Mucosa of descending colon (tissue), 3 donors: Measurements from ENCODE around the gene JCAD. TPM values are rescaled to one million over a fixed set of nuclear protein-coding genes. Genes with fewer than 3 reads are reported as not detected.
"Not testable (repeated sequence)": the region's sequence is repeated elsewhere in the genome, so short reads cannot be mapped to it uniquely, and the experiment has no call there.

Experiments used
- ATAC-seq: fragments of 200-7000 bp; cut with Tn5 transposase; one replicate; pipeline ENCODE4 v1.9.1; 2020; ENCODE audit warnings: mild to moderate bottlenecking, moderate library complexity
- DNase-seq, 3 donors: peaks; one replicate each; pipeline ENCODE4 v3.0.0-alpha.2; 2020
- H3K36me3 ChIP-seq: fragments of 200-600 bp; one replicate; pipeline ENCODE4 v1.8.0; 2021; ENCODE audit warnings: low read depth, mild to moderate bottlenecking
- H3K4me1 ChIP-seq: fragments of 200-600 bp; one replicate; pipeline ENCODE4 v1.8.0; 2021; ENCODE audit warnings: low read depth, mild to moderate bottlenecking
- H3K4me3 ChIP-seq: fragments of 200-600 bp; one replicate; pipeline ENCODE4 v1.8.0; 2021; ENCODE audit warnings: mild to moderate bottlenecking
- H3K9me3 ChIP-seq: fragments of 200-600 bp; one replicate; pipeline ENCODE4 v1.8.0; 2021; ENCODE audit warnings: mild to moderate bottlenecking
- intact Hi-C, 2 donors: fragments of 100-400 bp; cut with DNase I in 1 of 2; cut with micrococcal nuclease in 1 of 2; formaldehyde crosslinking; loops; one replicate each; pipeline versions ENCODE4 v1.11.0 to v1.11.1; 2022; cut with DNase I, micrococcal nuclease
- total RNA-seq, 3 donors: library from RNA; stranded (reverse); fragmentation: NEBNext Ultra II Directional in 2 of 3; extraction: Animal tissue kit (Norgen Biotek cat#: 25700) in 2 of 3; gene quantifications; one replicate each; pipeline versions ENCODE4 v1.2.1 to v1.2.4, GENCODE V29; 2021 to 2023
- TF ChIP-seq, protein P1 (sequence below): fragments of 200-600 bp; IDR thresholded peaks from one replicate; pipeline ENCODE4 v1.8.0; 2022; ENCODE audit warnings: antibody characterized with exemption, mild to moderate bottlenecking
- donor health status: DM: no; HTN: no; CAD: no; lungs with moderate emphysema.
- donor health status: DM: no; HTN: no; CAD: no.
- donor health status: DM: no; HTN: yes; CAD: no.

JCAD gene
- total RNA-seq, 3 donors from 2014 or later, result 4.9 to 256 (median 9.0) TPM

DNA sequence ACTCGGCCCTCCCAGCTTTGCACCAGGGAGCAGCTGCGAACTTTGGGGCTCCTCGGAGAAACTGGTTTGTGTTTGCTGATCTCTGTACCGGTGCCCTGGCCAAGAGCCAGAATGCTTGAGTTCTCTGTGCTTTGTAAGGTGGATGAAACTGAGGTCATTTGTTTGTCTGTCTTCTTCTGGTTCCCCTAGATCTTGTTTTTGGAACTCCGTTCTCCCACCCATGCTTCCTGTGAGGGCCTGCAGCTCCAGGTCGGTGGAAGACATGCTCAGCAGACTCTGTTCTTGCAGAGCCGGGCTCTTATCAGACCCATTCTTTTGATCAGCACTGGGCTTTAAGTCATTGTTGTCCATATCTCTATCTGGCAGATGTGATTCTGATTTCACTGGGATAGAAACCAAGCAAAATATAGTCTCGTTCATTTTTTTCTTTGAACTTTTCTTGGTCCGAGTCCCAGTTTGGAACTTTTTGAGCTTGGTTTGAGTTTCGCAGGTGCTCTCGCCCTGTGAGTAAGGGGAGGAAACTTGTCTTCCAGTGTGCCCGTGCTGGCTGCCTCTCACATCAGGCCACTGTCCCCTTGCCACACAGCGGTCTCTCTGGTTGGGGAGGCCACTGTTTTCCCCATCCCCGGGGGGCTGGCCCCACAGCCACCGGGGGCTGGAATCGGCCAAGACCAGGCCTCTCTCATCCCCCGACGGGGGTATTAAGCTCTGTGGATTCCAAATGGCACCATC is 31.2 kb downstream of the JCAD start:
- ATAC-seq, result peak; percentile 4
- H3K4me3 ChIP-seq, result no peak overlapping the region

DNA sequence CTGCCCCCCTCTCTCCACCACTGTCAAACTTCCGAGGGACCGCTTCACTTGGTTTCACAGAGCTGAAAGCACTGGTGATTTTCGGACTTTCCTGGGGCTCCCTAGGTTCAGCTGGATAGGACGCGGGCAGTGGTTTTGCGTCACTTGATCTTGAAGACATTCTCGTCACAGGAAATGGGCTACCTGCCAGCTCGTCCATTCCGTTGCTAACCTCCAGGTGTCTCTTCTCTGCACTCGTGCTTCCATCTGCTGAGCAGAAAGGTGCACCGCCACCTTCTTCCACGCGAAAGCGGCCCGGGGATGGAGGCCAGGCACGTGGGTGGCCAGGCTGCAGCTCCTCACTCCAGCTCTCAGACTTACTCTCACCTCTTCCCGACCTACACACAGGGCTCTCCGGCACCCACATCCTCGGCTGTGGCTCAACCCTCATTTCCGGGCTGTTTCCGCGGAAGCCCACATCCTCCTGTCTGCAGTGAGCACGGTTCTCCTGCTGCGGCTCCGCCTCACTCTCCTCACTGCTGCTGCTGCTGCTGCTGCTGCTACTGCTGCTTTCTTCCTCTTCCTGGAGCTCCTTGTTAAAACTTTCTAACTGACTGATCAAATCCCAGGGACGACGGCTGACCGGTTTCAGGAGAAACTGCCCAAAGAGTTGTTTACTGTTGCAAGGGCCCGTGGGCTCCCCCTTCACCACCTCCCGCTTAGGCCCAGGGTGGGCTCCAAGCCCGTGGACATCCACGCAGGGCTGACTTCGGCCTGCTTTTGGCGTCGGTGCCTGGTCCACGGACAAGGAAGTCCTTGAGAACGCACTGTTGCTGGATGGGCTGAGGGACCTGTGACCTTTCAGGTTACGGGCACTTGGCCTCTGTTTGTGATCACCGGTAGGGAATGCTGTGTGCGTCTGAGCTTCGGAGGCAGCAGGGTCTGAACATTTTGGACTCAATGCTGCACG is 32.1 kb downstream of the JCAD start:
- TF ChIP-seq, protein P1, sequence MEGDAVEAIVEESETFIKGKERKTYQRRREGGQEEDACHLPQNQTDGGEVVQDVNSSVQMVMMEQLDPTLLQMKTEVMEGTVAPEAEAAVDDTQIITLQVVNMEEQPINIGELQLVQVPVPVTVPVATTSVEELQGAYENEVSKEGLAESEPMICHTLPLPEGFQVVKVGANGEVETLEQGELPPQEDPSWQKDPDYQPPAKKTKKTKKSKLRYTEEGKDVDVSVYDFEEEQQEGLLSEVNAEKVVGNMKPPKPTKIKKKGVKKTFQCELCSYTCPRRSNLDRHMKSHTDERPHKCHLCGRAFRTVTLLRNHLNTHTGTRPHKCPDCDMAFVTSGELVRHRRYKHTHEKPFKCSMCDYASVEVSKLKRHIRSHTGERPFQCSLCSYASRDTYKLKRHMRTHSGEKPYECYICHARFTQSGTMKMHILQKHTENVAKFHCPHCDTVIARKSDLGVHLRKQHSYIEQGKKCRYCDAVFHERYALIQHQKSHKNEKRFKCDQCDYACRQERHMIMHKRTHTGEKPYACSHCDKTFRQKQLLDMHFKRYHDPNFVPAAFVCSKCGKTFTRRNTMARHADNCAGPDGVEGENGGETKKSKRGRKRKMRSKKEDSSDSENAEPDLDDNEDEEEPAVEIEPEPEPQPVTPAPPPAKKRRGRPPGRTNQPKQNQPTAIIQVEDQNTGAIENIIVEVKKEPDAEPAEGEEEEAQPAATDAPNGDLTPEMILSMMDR, result no peak
- H3K4me1 ChIP-seq, result no peaks in the 10 kb centered on the region
- H3K36me3 ChIP-seq, result no peaks in the 10 kb centered on the region
- peak; percentile 89 for ATAC-seq
- no peak overlapping the region for H3K4me3 ChIP-seq
- intact Hi-C loops, result no loop called here
- H3K9me3 ChIP-seq, result no peaks in the 10 kb centered on the region
- DNase-seq, result peak; percentile 61 to 85 (median 71)

More for the DNA sequence above, 31.2 kb downstream of the JCAD start:
- DNase-seq, result peak in 1 of 3 donors; percentile 16
- Histone ChIP-seq H3K4me1 (no peaks in the 10 kb centered on the region), H3K36me3 (no peaks in the 10 kb centered on the region), H3K9me3 (no peaks in the 10 kb centered on the region)
- intact Hi-C loops, result no loop called here
- TF ChIP-seq, protein P1, result no peak

DNA sequence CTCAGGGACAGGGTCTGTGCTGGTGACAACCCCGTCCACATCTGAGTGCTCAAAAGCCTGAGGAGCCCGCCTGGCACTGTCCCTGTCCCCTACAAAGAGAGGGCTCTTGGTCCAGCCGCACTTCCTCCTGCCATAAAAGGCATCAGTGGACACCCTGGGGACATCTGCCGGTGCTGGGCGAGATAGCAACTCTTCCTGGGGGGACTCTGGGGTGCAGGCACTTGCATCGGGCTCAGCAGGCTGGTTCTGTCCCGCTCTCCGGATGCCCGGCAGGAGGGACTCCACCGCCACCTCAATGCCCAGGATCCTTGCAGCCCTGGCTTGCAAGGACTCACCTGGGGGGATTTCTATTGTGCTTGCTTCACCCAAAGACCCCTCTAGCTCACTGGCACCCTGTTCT is 32.8 kb downstream of the JCAD start:
- no peaks in the 10 kb centered on the region for H3K9me3 ChIP-seq
- ATAC-seq (peak; percentile 5), DNase-seq (peak in 1 of 3 donors; percentile 53)
- no peaks in the 10 kb centered on the region for H3K36me3 ChIP-seq
- TF ChIP-seq, protein P1, result no peak
- intact Hi-C loops, result no loop called here
- no peak overlapping the region for H3K4me3 ChIP-seq
- H3K4me1 ChIP-seq, result no peaks in the 10 kb centered on the region

DNA sequence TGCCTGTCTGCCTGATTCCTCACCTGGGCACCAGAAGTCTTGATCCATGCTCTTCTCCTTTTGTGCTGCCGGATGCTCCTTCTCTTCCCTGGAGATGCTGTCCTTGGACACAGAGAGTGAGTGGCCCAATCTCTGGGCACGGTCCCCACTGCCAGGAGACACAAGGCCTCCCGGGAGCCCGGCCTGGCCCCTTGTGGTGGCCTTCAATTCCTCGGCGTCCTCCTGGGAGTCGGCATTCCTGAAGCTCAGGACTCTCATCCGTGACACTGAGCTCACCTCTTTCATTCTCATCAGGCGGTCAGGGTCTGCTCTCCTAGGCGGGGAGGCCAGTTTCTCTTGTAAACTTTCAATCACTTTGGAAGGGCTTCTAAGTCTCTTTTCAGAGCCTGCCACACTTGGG is 33.3 kb downstream of the JCAD start:
- DNase-seq (no peak), ATAC-seq (no peak)
- Histone ChIP-seq H3K36me3 (no peaks in the 10 kb centered on the region), H3K9me3 (no peaks in the 10 kb centered on the region), H3K4me3 (no peak overlapping the region), H3K4me1 (no peaks in the 10 kb centered on the region)
- intact Hi-C loops, result no loop called here
- TF ChIP-seq, protein P1, result no peak

DNA sequence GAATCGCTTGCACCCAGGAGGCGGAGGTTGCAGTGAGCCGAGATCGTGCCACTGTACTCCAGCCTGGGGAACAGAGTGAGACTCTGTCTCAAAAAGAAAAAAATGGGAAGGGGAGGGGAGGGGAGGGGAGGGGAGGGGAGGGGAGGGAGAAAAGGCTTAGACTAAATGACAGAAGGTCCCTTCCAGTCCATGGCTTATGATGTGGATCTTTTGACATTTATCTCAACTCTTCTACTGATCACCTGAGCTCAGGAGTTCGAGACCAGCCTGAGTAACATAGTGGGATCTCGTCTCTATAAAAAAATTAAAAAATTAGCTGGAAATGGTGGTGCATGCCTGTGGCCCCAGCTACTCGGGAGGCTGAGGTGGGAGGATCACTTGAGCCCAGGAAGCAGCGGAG is 34.0 kb downstream of the JCAD start:
- DNase-seq, H3K4me1 ChIP-seq, ATAC-seq, intact Hi-C loops, H3K4me3 ChIP-seq, H3K9me3 ChIP-seq, H3K36me3 ChIP-seq: not testable (repeated sequence)

DNA sequence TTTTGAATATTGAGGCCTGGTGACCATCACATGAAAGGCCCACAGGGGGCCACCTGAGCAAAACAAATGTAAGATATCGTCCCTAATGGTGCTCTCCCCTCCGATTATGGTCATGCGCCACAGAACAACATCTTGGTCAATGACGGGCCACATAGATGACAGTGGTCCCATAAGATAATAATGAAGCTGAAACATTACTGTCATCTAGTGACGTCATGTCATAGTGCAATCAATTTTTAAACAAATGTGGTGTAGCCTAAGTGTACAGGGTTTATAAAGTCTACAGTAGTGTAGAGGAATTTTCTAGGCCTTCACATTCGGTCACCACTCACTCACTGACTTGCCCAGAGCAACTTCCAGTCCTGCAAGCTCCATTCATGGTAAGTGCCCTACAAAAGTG is 36.8 kb downstream of the JCAD start:
- H3K36me3 ChIP-seq, result no peaks in the 10 kb centered on the region
- no peaks in the 10 kb centered on the region for H3K9me3 ChIP-seq
- ATAC-seq (no peak), DNase-seq (no peak)
- no peaks in the 10 kb centered on the region for H3K4me1 ChIP-seq
- intact Hi-C loops, result no loop called here
- no peak overlapping the region for H3K4me3 ChIP-seq
- TF ChIP-seq, protein P1, result no peak
